ENCODE results near the gene FTL.

The FTL gene

GRCh38 chr19:48992581-48993174, 27.6 kb downstream of the FTL start:
- no peak for DNase-seq

GRCh38 chr19:48993175-48994034, 28.3 kb downstream of the FTL start, which contains the start of the genes GYS1 and RUVBL2:
TSS of gene GYS1 (minus strand) at chr19:48993309. CDS start at chr19:48993112, 197 bp downstream.
TSS of gene RUVBL2 (plus strand) at chr19:48993887. CDS start at chr19:48993912, 25 bp downstream.
- peak; percentile 98 for DNase-seq

DNA sequence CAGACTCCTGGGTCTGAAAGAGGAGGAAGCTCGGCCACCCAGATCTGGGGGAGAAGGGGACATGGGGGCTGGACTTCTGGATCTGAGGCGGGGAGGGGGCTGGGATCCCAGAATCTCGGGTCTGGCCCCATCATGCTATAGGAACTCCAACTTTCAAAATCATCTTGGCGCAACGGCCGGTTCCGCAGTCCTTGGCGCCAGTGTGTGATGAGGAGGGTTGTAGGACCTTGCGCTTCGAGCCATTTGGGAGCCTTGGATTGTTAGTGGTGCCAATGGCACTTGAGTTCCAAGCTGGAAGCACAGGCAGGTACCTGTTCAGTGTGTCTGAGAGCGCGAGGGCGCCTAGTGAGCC, 28.9 kb downstream of the FTL start:
- no peak for DNase-seq

DNA sequence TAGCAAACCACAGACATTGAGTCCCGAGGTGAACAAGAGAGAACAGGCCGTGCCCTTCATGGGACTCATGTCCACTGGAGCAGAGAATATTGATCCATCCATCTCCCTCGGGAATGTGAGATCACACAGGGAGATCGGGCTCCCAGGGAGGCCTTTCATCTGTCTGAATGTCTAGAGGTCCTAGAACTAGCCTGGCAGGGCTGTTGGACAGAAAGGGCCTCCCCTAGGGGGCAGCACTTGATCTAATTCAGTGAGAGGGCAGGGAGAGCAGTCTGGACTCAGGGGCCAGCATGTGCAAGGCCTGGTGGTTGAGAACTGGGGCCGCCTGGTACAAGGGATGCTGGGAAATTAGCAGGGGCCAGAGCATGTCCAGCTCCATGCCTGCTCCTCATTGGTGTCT, 32.9 kb downstream of the FTL start:
- DNase-seq = no peak

GRCh38 chr19:48999481-49000325, 34.6 kb downstream of the FTL start:
- no peak for DNase-seq

- no peak for DNase-seq
Observed at GRCh38 chr19:49004133-49004532, 39.0 kb downstream of the FTL start.

- DNase-seq = no peak
Observed at GRCh38 chr19:49004964-49005614, 40.0 kb downstream of the FTL start.

DNA sequence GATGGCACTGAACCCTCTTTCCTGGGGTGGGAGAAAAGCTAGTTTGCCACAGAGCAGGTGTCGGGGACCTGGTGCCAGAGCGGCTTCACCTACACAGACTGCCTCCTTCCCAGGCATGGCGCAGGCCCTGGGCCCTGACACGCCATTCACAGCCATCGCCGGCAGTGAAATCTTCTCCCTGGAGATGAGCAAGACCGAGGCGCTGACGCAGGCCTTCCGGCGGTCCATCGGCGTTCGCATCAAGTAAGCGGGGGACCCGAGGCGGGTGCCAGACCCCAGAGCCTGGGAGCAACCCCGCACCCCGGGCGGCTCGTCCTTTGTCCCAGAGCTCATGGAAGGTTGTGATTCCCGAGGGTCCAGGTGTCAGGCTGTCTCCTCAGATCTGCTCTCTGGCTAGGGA, 41.8 kb downstream of the FTL start:
- no peak for DNase-seq

DNA sequence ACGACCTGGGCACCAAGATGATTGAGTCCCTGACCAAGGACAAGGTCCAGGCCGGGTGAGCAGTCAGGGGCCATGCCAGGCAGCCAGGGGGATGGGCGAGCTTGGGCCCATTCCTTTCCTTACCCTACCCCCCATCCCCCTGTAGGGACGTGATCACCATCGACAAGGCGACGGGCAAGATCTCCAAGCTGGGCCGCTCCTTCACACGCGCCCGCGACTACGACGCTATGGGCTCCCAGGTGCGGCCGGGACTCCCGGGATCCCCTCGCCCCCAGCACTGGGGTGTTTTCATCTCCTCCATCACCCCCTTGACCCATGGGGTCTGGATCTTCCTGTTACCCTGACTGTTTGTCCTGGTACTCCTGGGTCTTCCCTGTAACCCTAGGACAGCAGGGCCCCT, 44.7 kb downstream of the FTL start:
- DNase-seq = no peak

DNA sequence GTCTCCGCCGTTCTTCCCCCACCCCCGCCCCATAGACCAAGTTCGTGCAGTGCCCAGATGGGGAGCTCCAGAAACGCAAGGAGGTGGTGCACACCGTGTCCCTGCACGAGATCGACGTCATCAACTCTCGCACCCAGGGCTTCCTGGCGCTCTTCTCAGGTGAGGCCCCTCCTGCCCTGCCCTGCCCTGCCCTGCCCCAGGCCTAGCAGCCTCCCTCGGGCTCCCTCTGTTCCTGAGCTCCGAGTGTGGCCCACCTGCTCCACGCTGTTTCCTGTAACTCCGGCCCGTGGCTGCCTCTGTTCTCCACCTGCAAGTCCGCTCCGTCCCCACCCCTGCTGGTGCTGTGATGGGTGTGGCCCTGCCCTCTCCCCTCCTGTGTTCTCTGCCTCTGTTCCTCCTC, 45.3 kb downstream of the FTL start:
- no peak for DNase-seq

- no peak for DNase-seq
Observed at GRCh38 chr19:49011194-49011593, 46.1 kb downstream of the FTL start.

GRCh38 chr19:49014123-49014869, 49.2 kb downstream of the FTL start:
- DNase-seq = no peak

DNA sequence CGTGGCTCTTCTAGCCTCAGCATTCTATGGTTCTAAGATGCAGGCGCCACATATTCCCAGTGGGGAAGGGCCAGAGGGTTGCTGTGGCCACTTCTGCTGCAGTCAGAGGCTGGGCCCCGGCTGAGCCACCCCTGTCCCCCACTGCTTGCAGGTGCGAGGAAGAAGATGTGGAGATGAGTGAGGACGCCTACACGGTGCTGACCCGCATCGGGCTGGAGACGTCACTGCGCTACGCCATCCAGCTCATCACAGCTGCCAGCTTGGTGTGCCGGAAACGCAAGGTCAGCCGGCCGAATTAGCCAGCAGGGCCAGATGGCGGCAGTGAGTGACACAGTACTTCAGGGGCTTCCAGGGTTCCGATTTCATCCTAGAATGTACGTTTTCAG, 49.8 kb downstream of the FTL start:
- DNase-seq = no peak

GRCh38 chr19:49016067-49016839, 51.1 kb downstream of the FTL start:
- no peak for DNase-seq
